ENCODE measurements around the gene IGSF21. TPM values are rescaled to one million over a fixed set of nuclear protein-coding genes. Genes with fewer than 3 reads are reported as not detected.
A peak's percentile ranks its signal among the peaks of the same experiment; 100 is the strongest.

The IGSF21 gene
- total RNA-seq, 1 experiment from 2014 or later, result 30.5 TPM

- TF ChIP-seq, protein P1, sequence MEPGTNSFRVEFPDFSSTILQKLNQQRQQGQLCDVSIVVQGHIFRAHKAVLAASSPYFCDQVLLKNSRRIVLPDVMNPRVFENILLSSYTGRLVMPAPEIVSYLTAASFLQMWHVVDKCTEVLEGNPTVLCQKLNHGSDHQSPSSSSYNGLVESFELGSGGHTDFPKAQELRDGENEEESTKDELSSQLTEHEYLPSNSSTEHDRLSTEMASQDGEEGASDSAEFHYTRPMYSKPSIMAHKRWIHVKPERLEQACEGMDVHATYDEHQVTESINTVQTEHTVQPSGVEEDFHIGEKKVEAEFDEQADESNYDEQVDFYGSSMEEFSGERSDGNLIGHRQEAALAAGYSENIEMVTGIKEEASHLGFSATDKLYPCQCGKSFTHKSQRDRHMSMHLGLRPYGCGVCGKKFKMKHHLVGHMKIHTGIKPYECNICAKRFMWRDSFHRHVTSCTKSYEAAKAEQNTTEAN (CRISPR knock-in tag; IDR thresholded peaks at IDR 0.05), result peak; percentile 88; the same call in 1 of the 2 replicates
- TF ChIP-seq SP1 (CRISPR knock-in tag; conservative IDR thresholded peaks at IDR 0.05) (peak; percentile 69), NR2C2 (CRISPR knock-in tag; IDR thresholded peaks at IDR 0.05) (no peak), FOXP4 (CRISPR knock-in tag; IDR thresholded peaks at IDR 0.05) (peak; percentile 76), ZBTB21 (CRISPR knock-in tag; IDR thresholded peaks at IDR 0.05; ENCODE audit: borderline replicate concordance) (no peak), NR3C1 (CRISPR knock-in tag; conservative IDR thresholded peaks at IDR 0.05; ENCODE audit: low read depth) (0 out of 2 replicates have a peak, but pooled peaks have one; percentile 18), ETV6 (CRISPR knock-in tag; IDR thresholded peaks at IDR 0.05) (peak; percentile 90), HMGXB4 (CRISPR knock-in tag; IDR thresholded peaks at IDR 0.05) (peak; percentile 96)
Observed at GRCh38 chr1:18109756-18110597, 2.4 kb downstream of the IGSF21 start (continued).

GRCh38 chr1:18110598-18110939 lies 3.0 kb downstream of the IGSF21 start:
- peaks cover 45% of the 10 kb centered on the region for H3K4me1 Mint-ChIP-seq
- DNase-seq (ENCODE audit: low spot score) (no peak), ATAC-seq (no peak)
- no peaks in the 10 kb centered on the region for H3K9me3 Mint-ChIP-seq
- H3K27me3 Mint-ChIP-seq (ENCODE audit: low read depth), result peaks cover 53% of the 10 kb centered on the region
- no peak overlapping the region for H3K27ac Mint-ChIP-seq
- POLR2A ChIA-PET, result no interaction called here
- CTCF ChIA-PET, result interaction anchor here (1.0 to 2.4 kb wide), 10 partner anchors 10 to 465 kb away, joined by 4 to 11 read pairs (median 6); no protein-coding TSS in a partner anchor
- H3K36me3 Mint-ChIP-seq, result no peaks in the 10 kb centered on the region
- no peak for TF ChIP-seq USF1 (CRISPR knock-in tag; IDR thresholded peaks at IDR 0.05)
- TF ChIP-seq RELA (CRISPR knock-in tag; IDR thresholded peaks at IDR 0.05; ENCODE audit: borderline replicate concordance), result 0 out of 2 replicates have a peak, but pooled peaks have one; percentile 11
- TF ChIP-seq USF2 (CRISPR knock-in tag; IDR thresholded peaks at IDR 0.05), result no peak
- TF ChIP-seq ZNF138 (CRISPR knock-in tag; conservative IDR thresholded peaks at IDR 0.05), result no peak
- TF ChIP-seq NR3C1 (CRISPR knock-in tag; conservative IDR thresholded peaks at IDR 0.05; ENCODE audit: low read depth), result 0 out of 2 replicates have a peak, but pooled peaks have one; percentile 16
- 0 out of 2 replicates have a peak, but pooled peaks have one; percentile 2 for TF ChIP-seq SP1 (CRISPR knock-in tag; conservative IDR thresholded peaks at IDR 0.05)
- TF ChIP-seq HMGXB4 (CRISPR knock-in tag; IDR thresholded peaks at IDR 0.05), result peak; percentile 19; the same call in 1 of the 2 replicates
- peak; percentile 46; the same call in 1 of the 2 replicates for TF ChIP-seq ZNF416 (CRISPR knock-in tag; IDR thresholded peaks at IDR 0.05)
- peak overlapping the region; percentile 86 for H3K4me3 Mint-ChIP-seq

Data from WTC11 (cell line).